Hepatocyte (in vitro differentiated cells): ENCODE measurements around the gene FA2H.

Experiments used
- EZH2 ChIP-seq: fragments of 200-600 bp; sonication (generic); IDR thresholded peaks from 2 replicates; pipeline ENCODE4 v1.6.1; 2016; ENCODE audit warnings: antibody characterized with exemption, mild to moderate bottlenecking, borderline replicate concordance
- TF ChIP-seq, protein P1 (sequence below): fragments of 200-600 bp; sonication (generic); IDR thresholded peaks from 2 replicates; pipeline ENCODE4 v1.5.1; 2016; ENCODE audit warnings: antibody characterized with exemption, mild to moderate bottlenecking; ENCODE audit not compliant: poor library complexity

DNA sequence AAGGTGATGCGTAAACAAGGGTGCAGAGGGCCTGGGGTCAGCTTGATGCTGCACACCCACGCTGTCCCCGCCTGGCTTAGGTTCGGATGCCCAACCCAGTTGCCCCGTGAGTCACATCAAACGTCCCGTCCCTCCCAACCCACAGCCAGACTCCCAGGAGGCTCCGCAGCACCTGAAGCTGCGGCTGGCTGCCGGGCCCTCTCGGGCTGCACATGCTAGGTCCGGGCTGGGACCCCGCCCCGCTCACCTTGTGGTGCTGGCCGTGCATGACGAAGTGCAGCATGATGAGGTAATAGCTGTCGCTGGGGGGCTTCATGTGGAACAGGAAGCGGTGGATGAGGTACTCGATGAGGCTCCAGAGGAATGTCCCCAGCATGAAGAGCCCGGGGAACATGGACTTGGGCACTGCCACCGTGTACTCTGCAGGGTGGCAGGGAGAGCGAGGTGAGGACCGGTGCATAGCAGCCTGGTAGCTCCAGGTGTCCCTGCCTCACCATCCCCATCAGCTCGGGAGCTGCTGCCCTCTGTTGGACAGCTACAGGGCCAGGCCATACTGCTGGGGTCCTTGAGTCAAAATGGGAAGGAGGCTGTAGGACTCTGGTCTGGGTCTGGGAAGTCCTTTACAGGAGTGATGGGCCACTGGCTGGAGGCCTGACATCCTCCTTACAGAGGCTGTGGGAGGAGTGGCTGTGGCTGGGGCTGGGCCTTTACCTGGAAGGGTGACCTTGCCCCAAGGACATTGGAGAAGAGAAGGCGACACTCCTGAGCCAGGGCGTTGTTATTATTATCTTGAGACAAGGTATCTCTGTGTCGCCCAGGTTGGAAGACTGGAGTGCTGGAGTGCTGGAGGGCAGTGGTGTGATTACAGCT lies 55.6 kb downstream of the FA2H start:
- TF ChIP-seq, protein P1, sequence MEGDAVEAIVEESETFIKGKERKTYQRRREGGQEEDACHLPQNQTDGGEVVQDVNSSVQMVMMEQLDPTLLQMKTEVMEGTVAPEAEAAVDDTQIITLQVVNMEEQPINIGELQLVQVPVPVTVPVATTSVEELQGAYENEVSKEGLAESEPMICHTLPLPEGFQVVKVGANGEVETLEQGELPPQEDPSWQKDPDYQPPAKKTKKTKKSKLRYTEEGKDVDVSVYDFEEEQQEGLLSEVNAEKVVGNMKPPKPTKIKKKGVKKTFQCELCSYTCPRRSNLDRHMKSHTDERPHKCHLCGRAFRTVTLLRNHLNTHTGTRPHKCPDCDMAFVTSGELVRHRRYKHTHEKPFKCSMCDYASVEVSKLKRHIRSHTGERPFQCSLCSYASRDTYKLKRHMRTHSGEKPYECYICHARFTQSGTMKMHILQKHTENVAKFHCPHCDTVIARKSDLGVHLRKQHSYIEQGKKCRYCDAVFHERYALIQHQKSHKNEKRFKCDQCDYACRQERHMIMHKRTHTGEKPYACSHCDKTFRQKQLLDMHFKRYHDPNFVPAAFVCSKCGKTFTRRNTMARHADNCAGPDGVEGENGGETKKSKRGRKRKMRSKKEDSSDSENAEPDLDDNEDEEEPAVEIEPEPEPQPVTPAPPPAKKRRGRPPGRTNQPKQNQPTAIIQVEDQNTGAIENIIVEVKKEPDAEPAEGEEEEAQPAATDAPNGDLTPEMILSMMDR, result no peak
- TF ChIP-seq EZH2, result no peak
